A549 treated with AZD9567 at 1 μM for 4 hours (cell line): ENCODE data around the gene PDCD2L. TPM values are rescaled to one million over a fixed set of nuclear protein-coding genes. Genes with fewer than 3 reads are reported as not detected.

Experiments
- total RNA-seq: library from RNA; stranded (reverse); fragments of 200-300 nt; extraction: Qiagen RNA extraction; gene quantifications from 5 replicates; pipeline ENCODE4 v1.2.3, GENCODE V29; 2022; ENCODE audit not compliant: insufficient read depth

PDCD2L gene, protein sequence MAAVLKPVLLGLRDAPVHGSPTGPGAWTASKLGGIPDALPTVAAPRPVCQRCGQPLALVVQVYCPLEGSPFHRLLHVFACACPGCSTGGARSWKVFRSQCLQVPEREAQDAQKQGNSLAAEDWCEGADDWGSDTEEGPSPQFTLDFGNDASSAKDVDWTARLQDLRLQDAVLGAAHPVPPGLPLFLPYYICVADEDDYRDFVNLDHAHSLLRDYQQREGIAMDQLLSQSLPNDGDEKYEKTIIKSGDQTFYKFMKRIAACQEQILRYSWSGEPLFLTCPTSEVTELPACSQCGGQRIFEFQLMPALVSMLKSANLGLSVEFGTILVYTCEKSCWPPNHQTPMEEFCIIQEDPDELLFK
- 33.2 to 39.9 TPM (median 38.1 TPM) in 5 replicates for total RNA-seq

DNA sequence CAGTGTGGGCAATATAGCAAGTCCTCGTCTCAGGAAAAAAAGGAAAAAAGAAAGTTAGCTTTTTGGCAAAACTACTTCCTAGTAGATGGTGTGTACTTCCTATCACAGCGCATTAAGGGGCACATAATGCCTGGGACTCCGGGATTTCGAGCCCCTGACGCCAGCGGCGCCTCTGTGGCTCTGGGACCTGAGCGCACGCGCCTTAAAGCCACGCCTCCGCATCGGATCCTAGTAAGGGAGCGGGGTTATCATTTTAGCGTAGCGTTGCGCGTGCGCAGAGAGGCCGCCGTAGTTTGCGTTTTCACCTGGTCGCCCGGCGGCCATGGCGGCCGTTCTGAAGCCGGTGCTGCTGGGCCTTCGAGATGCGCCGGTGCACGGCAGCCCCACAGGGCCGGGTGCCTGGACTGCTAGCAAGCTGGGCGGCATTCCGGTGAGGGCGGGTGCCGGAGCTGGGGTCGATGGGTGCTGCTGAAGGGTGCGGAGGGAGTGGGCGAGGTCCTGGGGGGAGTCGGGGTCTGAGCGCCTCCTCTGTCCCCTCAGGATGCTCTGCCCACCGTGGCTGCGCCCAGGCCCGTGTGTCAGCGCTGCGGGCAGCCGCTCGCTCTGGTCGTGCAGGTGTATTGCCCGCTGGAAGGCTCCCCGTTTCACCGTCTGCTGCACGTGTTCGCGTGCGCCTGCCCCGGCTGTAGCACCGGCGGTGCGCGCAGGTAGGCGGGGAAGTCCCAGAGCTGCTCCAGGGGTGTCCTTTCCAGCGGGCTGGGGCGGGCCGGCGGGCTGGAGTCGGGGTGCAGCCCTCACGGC is at the start of gene PDCD2L:
Gene PDCD2L (plus strand): TSS at position 291 of the 801 bp plus-strand sequence. CDS start 32 bp downstream, at position 323.

GRCh38 chr19:34364830-34365462 is 39.3 kb upstream of the PDCD2L start, which contains the start of gene GPI:
Gene GPI (plus strand): TSS chr19:34365196. CDS start chr19:34365267, 71 bp downstream.

Other genes with a start within 250 kb of the PDCD2L start
- gene LSM14A, start 231.9 kb upstream of the PDCD2L start, total RNA-seq = 203 to 273 TPM (median 232 TPM) in 5 replicates
- 10.9 to 14.6 TPM (median 14.0 TPM) in 5 replicates for gene GARRE1, start 149.8 kb upstream of the PDCD2L start, total RNA-seq
- 620 to 761 TPM (median 700 TPM) in 5 replicates for gene GPI, start 39.2 kb upstream of the PDCD2L start, total RNA-seq
- gene UBA2, start 24.0 kb downstream of the PDCD2L start, total RNA-seq = 235 to 432 TPM (median 246 TPM) in 5 replicates
- 21.3 to 36.7 TPM (median 32.4 TPM) in 5 replicates for gene WTIP, start 77.4 kb downstream of the PDCD2L start, total RNA-seq